ENCODE data around the gene SLC16A5.
"Not testable (repeated sequence)": the region's sequence is repeated elsewhere in the genome, so short reads cannot be mapped to it uniquely, and the experiment has no call there.

- TF ChIP-seq SRF (IDR thresholded peaks at IDR 0.05; ENCODE audit: low read depth in 2 of 2, low read length in 2 of 2); CTCF (IDR thresholded peaks at IDR 0.05 in 2 of 3, conservative IDR thresholded peaks at IDR 0.05 in 1 of 3; ENCODE audit: control insufficient read depth in 2 of 3, extremely low read depth in 1 of 3, insufficient read depth in 1 of 3, low read depth in 3 of 3, low read length in 3 of 3); CHD2 (IDR thresholded peaks at IDR 0.05; ENCODE audit: borderline replicate concordance, low read depth, low read length); JUNB (IDR thresholded peaks at IDR 0.05); E4F1 (IDR thresholded peaks at IDR 0.05; ENCODE audit: borderline replicate concordance, partially characterized antibody); ZNF207 (IDR thresholded peaks at IDR 0.05; ENCODE audit: borderline replicate concordance): not testable (repeated sequence)
These were observed 14.8 kb upstream of the SLC16A5 start for GRCh38 chr17:75072909-75073308.
